Sigmoid colon (tissue), 4 donors: Measurements from ENCODE around the gene FHAD1.

Source experiments
- EP300 ChIP-seq, 4 donors: sonication (generic); formaldehyde crosslinking; IDR thresholded peaks; one replicate each; pipeline ENCODE4 v1.6.1; 2017; ENCODE audit warnings: antibody characterized with exemption in 4 of 4
- POLR2A ChIP-seq, 2 donors: fragments of 450-650 bp; IDR thresholded peaks; one replicate each; pipeline ENCODE4 v1.6.1; 2016; ENCODE audit warnings: antibody characterized with exemption in 2 of 2, mild to moderate bottlenecking in 2 of 2, moderate library complexity in 2 of 2
- POLR2AphosphoS5 ChIP-seq, 4 donors: sonication (generic); formaldehyde crosslinking; IDR thresholded peaks; one replicate each; pipeline ENCODE4 v1.6.1; 2017; ENCODE audit warnings: antibody characterized with exemption in 4 of 4
- TF ChIP-seq, protein P1 (sequence below), 4 experiments: fragments of 450-650 bp in 3 of 4; fragments of 200-600 bp in 1 of 4; IDR thresholded peaks; one replicate each; pipeline ENCODE4 v1.5.1; 2016 to 2019; ENCODE audit warnings: antibody characterized with exemption in 4 of 4, mild to moderate bottlenecking in 3 of 4, moderate library complexity in 2 of 4

DNA sequence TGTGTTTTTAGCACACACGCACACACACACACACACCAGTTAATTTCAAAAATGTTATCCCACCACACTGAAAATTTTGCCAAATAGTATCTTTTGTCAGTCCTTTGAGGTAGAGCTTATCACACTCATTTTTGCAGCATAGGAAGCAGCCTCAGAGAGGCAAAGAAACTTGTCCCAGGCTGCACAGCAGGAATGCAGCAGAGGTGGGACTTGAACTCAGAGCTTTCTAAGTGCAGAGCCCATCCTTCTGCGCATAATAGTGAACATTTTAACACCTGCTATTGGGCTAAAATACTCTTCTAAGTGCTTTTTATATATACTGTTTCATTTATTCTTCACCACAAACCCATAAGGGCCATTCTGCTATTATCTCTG is 15.0 kb downstream of the FHAD1 start:
- TF ChIP-seq, protein P1, sequence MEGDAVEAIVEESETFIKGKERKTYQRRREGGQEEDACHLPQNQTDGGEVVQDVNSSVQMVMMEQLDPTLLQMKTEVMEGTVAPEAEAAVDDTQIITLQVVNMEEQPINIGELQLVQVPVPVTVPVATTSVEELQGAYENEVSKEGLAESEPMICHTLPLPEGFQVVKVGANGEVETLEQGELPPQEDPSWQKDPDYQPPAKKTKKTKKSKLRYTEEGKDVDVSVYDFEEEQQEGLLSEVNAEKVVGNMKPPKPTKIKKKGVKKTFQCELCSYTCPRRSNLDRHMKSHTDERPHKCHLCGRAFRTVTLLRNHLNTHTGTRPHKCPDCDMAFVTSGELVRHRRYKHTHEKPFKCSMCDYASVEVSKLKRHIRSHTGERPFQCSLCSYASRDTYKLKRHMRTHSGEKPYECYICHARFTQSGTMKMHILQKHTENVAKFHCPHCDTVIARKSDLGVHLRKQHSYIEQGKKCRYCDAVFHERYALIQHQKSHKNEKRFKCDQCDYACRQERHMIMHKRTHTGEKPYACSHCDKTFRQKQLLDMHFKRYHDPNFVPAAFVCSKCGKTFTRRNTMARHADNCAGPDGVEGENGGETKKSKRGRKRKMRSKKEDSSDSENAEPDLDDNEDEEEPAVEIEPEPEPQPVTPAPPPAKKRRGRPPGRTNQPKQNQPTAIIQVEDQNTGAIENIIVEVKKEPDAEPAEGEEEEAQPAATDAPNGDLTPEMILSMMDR (IDR thresholded peaks at IDR 0.05), result no peak
- no peak for TF ChIP-seq POLR2A (IDR thresholded peaks at IDR 0.05)
- no peak for TF ChIP-seq POLR2AphosphoS5 (IDR thresholded peaks at IDR 0.05)
- no peak for TF ChIP-seq EP300 (IDR thresholded peaks at IDR 0.05)
